Pancreas (tissue), 10 donors: Measurements from ENCODE around the gene C16orf89. TPM values are rescaled to one million over a fixed set of nuclear protein-coding genes. Genes with fewer than 3 reads are reported as not detected.
"Not testable (repeated sequence)": the region's sequence is repeated elsewhere in the genome, so short reads cannot be mapped to it uniquely, and the experiment has no call there.

Experiments used
- ATAC-seq, 4 donors: fragments of 200-7000 bp; cut with Tn5 transposase; one replicate each; pipeline versions ENCODE4 v1.8.0 to v1.9.1; 2020; ENCODE audit warnings: mild to moderate bottlenecking in 4 of 4, moderate library complexity in 4 of 4
- DNase-seq, 6 donors: peaks; one replicate each; pipeline ENCODE4 v3.0.0-alpha.2; 2020
- FAIRE-seq: peaks from 2 replicates; lab custom pipeline; 2012; peaks lifted over from hg19 to GRCh38; lab: Jason Lieb, UNC
- H3K27ac ChIP-seq, 4 donors: fragments of 200-600 bp; sonication (generic); 1 replicate in 3 of 4; 2 replicates in 1 of 4; pipeline versions ENCODE4 v1.5.0 to v1.8.0; 2020
- H3K27me3 ChIP-seq, 4 donors: fragments of 200-600 bp; one replicate each; pipeline ENCODE4 v1.8.0; 2021
- H3K36me3 ChIP-seq, 3 donors: fragments of 200-600 bp; sonication (generic) in 1 of 3; one replicate each; pipeline versions ENCODE4 v1.5.0 to v1.8.0; 2020 to 2021
- H3K4me1 ChIP-seq, 3 donors: fragments of 200-600 bp; one replicate each; pipeline ENCODE4 v1.8.0; 2021
- H3K4me3 ChIP-seq, 4 donors: fragments of 200-600 bp; sonication (generic) in 2 of 4; one replicate each; pipeline versions ENCODE4 v1.5.0 to v1.8.0; 2020 to 2021
- H3K9me3 ChIP-seq, 4 donors: fragments of 200-600 bp; one replicate each; pipeline ENCODE4 v1.8.0; 2021
- WGBS, 2 donors: extraction: QIAGEN DNeasy Blood & Tissue Kit; methylation state at CpG; one replicate each; pipeline ENCODE4 v1.1.7; 2013; 5-methylcytosine and 5-hydroxymethylcytosine counted together
- intact Hi-C, 3 donors: fragments of 100-400 bp; cut with DNase I; formaldehyde crosslinking; loops; one replicate each; pipeline versions ENCODE4 v1.11.1 to v1.14.2; 2022
- polyA plus RNA-seq, 2 donors: library from polyadenylated mRNA; stranded (reverse); fragments of 200-250 nt; gene quantifications; one replicate each; pipeline ENCODE4 v1.2.3, GENCODE V29; 2013
- total RNA-seq, 6 donors: library from RNA; stranded (reverse); fragmentation: NEBNext Ultra II Directional in 4 of 6; extraction: Animal tissue kit (Norgen Biotek cat#: 25700) in 4 of 6; gene quantifications; one replicate each; pipeline versions ENCODE4 v1.2.1 to v1.2.4, GENCODE V29; 2021 to 2023
- TF ChIP-seq, protein P1 (sequence below), 4 donors: fragments of 200-600 bp; sonication (generic) in 3 of 4; IDR thresholded peaks; one replicate each; pipeline versions ENCODE4 v1.5.0 to v1.8.0; 2021; ENCODE audit warnings: antibody characterized with exemption in 4 of 4
- donor health status: healthy with polysubstance abuse.
- donor health status: DM: no; HTN: no; CAD: no; lungs with moderate emphysema.
- donor health status: DM: no; HTN: no; CAD: no.
- donor health status: control.
- donor health status: control.
- donor health status: Bipolar disorder and iron deficiency.
- donor health status: DM: yes; HTN: yes; CAD: no.
- donor health status: DM: no; HTN: no; CAD: no.
- donor health status: DM: no; HTN: no; CAD: no.
- donor health status: DM: yes; HTN: yes; CAD: no.

Gene C16orf89
- total and polyA plus RNA-seq, 8 donors, result 1.1 to 9.1 (median 2.3) TPM; not detected in 1

DNA sequence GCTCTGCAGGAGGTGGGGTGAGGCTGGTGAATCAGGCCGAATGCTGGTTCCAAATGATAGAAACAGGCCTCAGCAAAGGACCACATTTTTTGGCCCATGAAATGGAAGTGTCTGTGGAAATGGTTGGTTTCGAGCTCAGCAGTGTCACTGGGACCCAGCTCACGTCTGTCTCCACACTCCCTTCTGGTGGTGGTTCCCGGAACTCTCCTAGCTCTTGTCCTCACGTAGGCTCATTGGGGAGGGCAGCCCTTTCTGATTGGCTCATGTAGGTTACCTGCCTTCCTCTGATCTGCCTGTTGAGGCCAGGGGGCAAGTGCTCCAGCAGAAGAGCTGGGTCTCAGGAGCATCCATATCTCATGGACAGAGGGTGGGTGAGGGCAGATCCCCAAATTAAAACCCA lies 9.9 kb upstream of the C16orf89 start:
- H3K9me3 ChIP-seq, result no peaks in the 10 kb centered on the region
- H3K27ac ChIP-seq, result no peak overlapping the region
- no peak overlapping the region for H3K4me3 ChIP-seq
- peak in 1 of 6 donors; percentile 13 for DNase-seq
- peaks cover 0 to 21% (median 0%) of the 10 kb centered on the region in 3 donors for H3K36me3 ChIP-seq
- ATAC-seq, result no peak
- no peak for FAIRE-seq
- WGBS, 2 donors, result 86 to 92% methylated on average over 5 of the region's 5 CpGs
- TF ChIP-seq, protein P1, sequence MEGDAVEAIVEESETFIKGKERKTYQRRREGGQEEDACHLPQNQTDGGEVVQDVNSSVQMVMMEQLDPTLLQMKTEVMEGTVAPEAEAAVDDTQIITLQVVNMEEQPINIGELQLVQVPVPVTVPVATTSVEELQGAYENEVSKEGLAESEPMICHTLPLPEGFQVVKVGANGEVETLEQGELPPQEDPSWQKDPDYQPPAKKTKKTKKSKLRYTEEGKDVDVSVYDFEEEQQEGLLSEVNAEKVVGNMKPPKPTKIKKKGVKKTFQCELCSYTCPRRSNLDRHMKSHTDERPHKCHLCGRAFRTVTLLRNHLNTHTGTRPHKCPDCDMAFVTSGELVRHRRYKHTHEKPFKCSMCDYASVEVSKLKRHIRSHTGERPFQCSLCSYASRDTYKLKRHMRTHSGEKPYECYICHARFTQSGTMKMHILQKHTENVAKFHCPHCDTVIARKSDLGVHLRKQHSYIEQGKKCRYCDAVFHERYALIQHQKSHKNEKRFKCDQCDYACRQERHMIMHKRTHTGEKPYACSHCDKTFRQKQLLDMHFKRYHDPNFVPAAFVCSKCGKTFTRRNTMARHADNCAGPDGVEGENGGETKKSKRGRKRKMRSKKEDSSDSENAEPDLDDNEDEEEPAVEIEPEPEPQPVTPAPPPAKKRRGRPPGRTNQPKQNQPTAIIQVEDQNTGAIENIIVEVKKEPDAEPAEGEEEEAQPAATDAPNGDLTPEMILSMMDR (IDR thresholded peaks at IDR 0.05), result no peak
- H3K27me3 ChIP-seq, result no peaks in the 10 kb centered on the region
- intact Hi-C loops, result no loop called here
- H3K4me1 ChIP-seq, result peaks cover 0 to 11% (median 0%) of the 10 kb centered on the region in 3 donors

DNA sequence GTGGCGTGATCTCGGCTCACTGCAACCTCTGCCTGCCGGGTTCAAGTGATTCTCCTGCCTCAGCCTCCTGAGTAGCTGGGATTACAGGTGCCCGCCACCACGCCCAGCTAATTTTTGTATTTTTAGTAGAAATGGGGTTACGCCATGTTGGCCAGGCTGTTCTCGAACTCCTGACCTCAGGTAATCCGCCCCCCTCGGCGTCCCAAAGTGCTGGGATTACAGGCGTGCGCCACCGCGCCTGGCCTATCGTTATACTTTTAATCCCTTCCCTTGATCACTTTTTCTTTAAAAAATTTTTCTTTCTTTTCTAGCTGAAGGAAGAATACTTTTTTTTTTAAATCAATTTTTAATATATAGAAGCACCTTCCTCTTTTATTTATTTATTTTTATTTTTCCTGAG lies 8.0 kb upstream of the C16orf89 start:
- ATAC-seq, H3K27ac ChIP-seq, FAIRE-seq, H3K4me3 ChIP-seq, H3K27me3 ChIP-seq, intact Hi-C loops, H3K9me3 ChIP-seq: not testable (repeated sequence)
- Histone ChIP-seq H3K4me1 (peaks cover 0 to 11% (median 0%) of the 10 kb centered on the region in 3 donors), H3K36me3 (peaks cover 0 to 21% (median 0%) of the 10 kb centered on the region in 3 donors)
- peak in 1 of 6 donors; percentile 9 for DNase-seq
- WGBS, 2 donors, result 94 to 97% methylated on average over 15 of the region's 15 CpGs

DNA sequence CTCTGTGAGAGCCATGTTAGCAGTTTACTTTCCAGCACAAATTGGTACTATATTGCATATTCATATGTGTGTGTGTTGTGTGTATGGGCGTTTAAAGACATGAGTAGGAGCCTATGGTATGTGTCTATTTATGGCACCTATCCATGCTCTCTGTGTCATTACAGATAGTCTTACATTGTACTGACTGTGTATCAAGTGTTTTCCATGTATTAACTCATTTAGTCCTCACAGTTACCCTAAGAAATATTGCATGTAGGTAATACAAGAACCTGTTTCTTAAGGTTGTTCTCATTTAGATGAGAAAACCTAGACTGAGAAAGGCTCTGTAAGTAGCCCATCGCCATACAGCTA lies 7.5 kb upstream of the C16orf89 start:
- H3K4me3 ChIP-seq, result no peak overlapping the region
- peaks cover 0 to 21% (median 0%) of the 10 kb centered on the region in 3 donors for H3K36me3 ChIP-seq
- WGBS, 2 donors, result 75 to 82% methylated on average over 2 of the region's 2 CpGs
- no peak overlapping the region for H3K27ac ChIP-seq
- no peaks in the 10 kb centered on the region for H3K27me3 ChIP-seq
- intact Hi-C loops, result no loop called here
- TF ChIP-seq, protein P1 (IDR thresholded peaks at IDR 0.05), result no peak
- no peaks in the 10 kb centered on the region for H3K9me3 ChIP-seq
- DNase-seq, result no peak
- ATAC-seq, result no peak
- peaks cover 0 to 11% (median 0%) of the 10 kb centered on the region in 3 donors for H3K4me1 ChIP-seq
- no peak for FAIRE-seq

DNA sequence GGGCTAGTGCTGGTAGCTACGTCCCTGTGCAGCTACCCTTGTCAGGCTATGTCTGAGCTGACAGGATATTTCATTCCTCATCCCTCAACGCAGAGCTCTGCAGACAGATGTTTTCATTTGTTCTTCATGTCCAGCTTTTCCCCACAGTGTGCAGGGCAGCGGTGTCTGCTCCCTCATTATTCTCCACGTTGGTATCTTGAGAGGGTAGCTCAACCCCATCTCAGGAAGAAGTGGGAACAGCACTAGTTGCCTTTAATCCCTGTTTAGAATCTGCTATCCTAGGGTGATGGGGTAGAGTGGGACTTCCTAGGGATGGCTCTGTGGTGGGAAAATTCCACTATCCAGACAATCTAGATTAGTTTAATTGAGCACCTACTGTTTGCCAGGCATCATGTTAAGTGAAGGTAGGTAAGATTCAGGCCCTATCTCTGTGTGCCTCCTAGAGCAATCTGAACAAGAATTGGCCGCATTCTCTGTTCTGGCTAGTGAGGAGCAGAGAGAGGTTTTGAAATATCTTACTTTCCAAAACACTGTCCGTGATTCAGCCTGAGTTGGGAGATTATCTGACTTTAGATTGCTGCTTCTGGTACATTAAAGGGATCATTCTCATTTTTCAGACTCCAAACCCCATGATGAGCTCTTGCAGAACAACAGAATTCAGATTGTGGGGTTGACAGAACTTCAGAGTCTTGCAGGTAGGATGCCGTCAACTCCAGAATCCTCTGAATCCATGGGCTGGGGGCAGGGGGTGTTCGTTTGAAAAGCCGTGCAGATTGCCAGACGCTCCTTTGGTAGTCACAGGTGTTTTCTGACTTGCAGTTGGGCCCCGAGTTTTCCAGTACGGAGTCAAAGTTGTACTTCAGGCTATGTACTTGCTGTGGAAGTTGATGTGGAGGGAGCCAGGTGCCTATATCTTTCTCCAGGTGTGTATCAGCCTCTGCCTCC lies 6.8 kb upstream of the C16orf89 start:
- ATAC-seq (peak in 2 of 4 donors; percentile 2), FAIRE-seq (no peak), DNase-seq (peak in 1 of 6 donors; percentile 12)
- Histone ChIP-seq H3K9me3 (no peaks in the 10 kb centered on the region), H3K36me3 (peaks cover 0 to 21% (median 0%) of the 10 kb centered on the region in 3 donors), H3K27ac (peak overlapping the region in 3 of 4 donors; percentile 75 to 85 (median 76)), H3K4me3 (peak overlapping the region; percentile 59 to 86 (median 74)), H3K4me1 (peaks cover 0 to 11% (median 0%) of the 10 kb centered on the region in 3 donors), H3K27me3 (no peaks in the 10 kb centered on the region)
- WGBS, 2 donors, result 36 to 45% methylated on average over 12 of the region's 12 CpGs
- intact Hi-C loops, result no loop called here
- TF ChIP-seq, protein P1 (IDR thresholded peaks at IDR 0.05), result no peak

DNA sequence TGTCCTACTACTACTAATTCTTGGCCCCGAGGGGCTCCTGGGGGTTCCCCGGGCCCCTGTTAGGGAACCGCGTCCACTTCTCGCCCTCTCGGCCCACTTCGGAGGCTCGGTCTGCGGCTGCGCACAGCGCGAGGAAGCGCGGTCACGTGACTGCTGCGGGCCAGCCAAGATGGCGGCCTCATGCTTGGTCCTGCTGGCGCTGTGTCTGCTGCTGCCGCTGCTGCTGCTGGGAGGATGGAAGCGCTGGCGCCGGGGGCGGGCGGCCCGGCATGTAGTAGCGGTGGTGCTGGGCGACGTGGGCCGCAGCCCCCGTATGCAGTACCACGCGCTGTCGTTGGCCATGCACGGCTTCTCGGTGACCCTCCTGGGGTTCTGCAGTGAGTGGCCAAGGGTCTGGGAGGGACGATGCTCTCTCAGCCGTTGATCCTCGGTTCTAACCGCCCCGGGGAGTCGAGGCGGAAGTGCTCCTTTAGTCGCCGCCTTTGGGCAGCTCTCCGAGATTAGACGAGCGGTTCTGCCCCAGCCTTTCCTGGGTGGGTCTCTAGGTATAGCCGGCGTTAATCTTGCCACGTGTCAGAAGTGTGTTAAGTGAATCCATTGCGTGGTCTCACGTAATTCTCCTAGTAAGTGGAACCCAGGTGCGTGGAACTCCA lies 6.1 kb upstream of the C16orf89 start, which contains the start of gene ALG1:
TSS of gene ALG1 (plus strand) at position 163 of the 653 bp plus-strand sequence. CDS start at position 170, 7 bp downstream.
- ATAC-seq (peak; percentile 94 to 98 (median 98)), DNase-seq (peak; percentile 85 to 97 (median 92)), FAIRE-seq (no peak)
- H3K4me1 ChIP-seq, result peaks cover 0 to 11% (median 0%) of the 10 kb centered on the region in 3 donors
- H3K9me3 ChIP-seq, result no peaks in the 10 kb centered on the region
- TF ChIP-seq, protein P1 (IDR thresholded peaks at IDR 0.05), result no peak
- intact Hi-C loops, result no loop called here
- H3K4me3 ChIP-seq, result peak within 1 kb of the TSS; percentile 59 to 86 (median 74)
- H3K27ac ChIP-seq, result peak within 1 kb of the TSS; percentile 24 to 85 (median 76)
- H3K36me3 ChIP-seq, result peaks cover 0 to 16% (median 0%) of the 10 kb centered on the region in 3 donors
- no peaks in the 10 kb centered on the region for H3K27me3 ChIP-seq
- 0% methylated on average over 46 to 53 of the region's 53 CpGs for WGBS, 2 donors
